GM13977 (cell line): Measurements from ENCODE around the gene RIMKLA.

ENCODE experiments used
- DNase-seq: peaks from one replicate; pipeline ENCODE4 v3.0.0; 2012; ENCODE audit warnings: low spot score
- CTCF ChIP-seq: IDR thresholded peaks from 2 replicates; pipeline ENCODE4 v1.5.1; 2012; ENCODE audit warnings: mild to moderate bottlenecking, control low read depth; ENCODE audit not compliant: insufficient read depth; ENCODE audit errors: extremely low read depth, missing control alignments
- in situ Hi-C: fragments of 300-500 bp; cut with MboI; formaldehyde crosslinking; loops from one replicate; pipeline ENCODE4 v1.12.0; 2022; ENCODE audit warnings: low sequenced_read_pairs, low pct_unique_long_range_greater_than_20kb, mixed read lengths, inconsistent platforms; ENCODE audit not compliant: unreplicated experiment

The RIMKLA gene

GRCh38 chr1:42385283-42385682 is 4.7 kb downstream of the RIMKLA start:
- no peak for DNase-seq
- no peak for TF ChIP-seq CTCF
- in situ Hi-C loops, result no loop called here

DNA sequence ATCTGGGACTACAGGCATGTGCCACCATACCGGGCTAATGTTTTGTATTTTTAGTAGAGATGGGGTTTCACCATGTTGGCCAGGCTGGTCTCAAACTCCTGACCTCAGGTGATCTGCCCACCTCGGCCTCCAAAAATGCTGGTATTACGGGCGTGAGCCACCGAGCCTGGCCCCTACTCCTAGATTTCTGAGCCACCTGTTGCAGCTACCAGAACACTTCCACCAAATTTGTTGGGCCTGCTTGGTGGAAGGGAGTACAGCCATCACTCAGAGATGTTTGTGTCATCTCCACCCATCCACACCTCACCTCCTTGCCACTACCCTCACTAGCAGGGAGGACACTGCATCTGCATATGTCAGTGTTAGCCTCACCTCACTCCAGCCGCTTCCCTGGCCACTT is 5.5 kb downstream of the RIMKLA start:
- in situ Hi-C loops, result no loop called here
- no peak for DNase-seq
- no peak for TF ChIP-seq CTCF

DNA sequence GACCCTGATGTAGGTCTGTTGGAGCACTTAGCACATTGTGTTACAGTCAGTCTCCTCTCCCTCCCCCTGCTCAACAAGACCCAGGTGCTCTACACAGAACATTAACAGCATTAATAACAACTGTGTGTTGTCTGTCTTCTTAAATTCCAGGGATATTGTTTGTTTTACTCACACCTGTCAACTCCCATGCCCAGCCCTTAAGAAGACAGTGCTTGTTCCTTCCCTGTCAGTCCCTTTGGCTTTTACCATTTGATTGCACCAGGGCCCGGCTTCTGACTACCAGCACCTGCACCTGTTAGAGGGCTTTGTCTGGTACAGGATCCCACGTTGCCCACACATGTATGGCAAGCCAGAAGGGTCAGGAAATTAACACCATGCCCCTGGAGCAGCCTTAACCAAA is 11.7 kb downstream of the RIMKLA start:
- no peak for TF ChIP-seq CTCF
- no peak for DNase-seq
- in situ Hi-C loops, result no loop called here

DNA sequence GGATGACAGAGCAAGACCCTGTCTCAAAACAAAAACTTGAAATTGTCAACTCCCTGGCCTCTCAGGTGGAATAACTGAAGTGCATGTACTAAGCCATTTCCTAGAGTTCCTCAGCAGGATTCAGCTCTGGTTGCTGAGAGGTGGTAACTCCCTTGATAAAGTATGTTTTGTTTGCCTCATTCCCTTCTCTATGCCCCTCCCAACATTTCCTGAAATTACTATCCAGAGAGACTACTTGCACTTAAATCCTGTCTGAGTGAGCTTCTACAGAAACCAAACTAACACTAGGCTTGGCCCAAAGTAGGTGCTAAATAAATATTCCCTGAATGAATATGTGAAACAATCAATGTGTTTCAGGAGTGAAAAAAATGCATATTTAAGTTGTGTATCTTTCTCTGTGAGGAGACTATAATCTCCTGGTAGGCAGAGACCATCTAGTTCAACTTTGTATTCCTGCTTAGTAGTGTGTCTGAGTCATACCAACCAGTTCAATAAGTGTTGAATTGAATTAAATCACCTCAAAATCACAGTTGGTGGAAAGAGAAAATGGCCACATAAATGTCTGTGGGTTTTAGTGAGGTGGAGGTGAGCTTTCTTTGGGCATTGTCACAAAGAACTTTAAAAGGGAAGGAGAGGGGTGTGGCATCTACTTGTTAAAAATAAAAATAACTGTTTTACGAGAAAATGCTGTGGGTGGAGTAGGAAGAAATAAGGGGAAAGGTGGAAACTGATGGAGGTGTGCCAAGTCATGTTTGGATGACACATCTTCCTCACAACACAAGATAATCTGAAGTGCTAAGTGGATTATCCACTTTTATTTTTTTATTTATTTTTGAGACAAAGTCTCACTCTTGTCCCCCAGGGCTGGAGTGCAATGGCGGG is 12.6 kb downstream of the RIMKLA start:
- in situ Hi-C loops, result no loop called here
- TF ChIP-seq CTCF, result no peak
- DNase-seq, result no peak

DNA sequence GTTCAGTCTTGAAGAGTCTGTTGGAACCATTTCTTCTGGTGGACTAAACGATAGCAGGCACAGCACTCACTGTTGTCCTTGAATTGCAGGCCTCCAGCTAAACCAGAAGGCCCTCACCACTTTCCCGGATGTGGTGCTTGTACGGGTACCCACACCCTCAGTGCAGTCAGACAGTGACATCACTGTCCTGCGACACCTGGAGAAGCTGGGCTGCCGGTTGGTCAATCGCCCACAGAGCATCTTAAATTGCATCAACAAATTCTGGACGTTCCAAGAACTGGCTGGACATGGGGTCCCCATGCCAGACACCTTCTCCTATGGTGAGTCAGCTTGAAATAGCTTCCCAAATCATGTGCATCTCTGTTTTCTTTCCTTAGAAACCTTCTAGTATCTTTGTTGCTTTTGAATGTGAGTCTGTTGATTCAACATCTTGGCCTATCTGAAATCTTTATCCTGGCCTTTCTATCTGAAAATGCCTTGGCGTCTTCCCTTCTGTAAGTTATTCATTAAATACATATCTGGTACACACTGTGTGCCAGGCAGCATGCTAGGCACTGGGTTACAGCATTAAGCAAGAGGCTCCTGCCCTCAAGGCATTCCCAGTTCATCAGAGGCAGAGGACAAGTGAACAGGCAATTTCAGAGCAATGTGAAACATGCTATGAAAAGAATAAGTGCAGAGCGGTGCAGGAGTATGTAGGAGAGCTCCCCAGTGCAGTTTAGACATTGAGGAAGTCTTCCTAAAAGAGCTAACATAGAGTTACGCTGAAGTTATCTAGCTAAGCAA is 18.9 kb downstream of the RIMKLA start:
- DNase-seq, result no peak
- in situ Hi-C loops, result no loop called here
- TF ChIP-seq CTCF, result no peak

DNA sequence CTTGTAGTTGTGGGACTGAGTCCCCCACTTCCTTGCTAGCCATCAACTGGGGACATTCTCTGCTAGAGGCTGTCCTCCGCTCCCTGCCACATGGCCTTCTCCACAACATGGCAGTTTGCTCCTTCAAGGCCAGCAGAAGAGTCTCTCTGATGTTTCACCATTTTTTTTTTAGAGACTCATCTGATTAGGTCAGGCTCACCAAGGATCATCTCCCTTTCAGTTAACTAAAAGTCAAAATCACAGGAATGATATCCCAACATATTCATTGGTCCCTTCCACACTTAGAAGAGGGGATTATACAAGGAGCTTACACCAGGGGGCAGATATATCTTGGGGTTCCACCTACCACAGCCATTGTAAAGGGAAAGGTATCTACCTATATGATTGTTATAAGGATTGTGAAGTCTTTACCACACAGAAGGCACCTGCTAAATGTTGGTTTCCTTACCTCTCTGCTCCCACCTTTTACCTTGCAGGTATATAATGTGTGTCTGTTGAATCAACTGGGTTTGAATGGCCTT is 23.3 kb downstream of the RIMKLA start:
- peak; percentile 10 for TF ChIP-seq CTCF
- no peak for DNase-seq
- in situ Hi-C loops, result no loop called here
